GM20000 (cell line): ENCODE results near the gene KIAA0513.

ENCODE experiments used
- DNase-seq: peaks from one replicate; pipeline ENCODE4 v3.0.0; 2012; ENCODE audit warnings: low spot score
- CTCF ChIP-seq: IDR thresholded peaks from 2 replicates; pipeline ENCODE4 v1.5.1; 2012; ENCODE audit warnings: mild to moderate bottlenecking, control low read depth; ENCODE audit errors: extremely low read depth, missing control alignments

KIAA0513 gene

GRCh38 chr16:85139881-85140339 is 112.3 kb downstream of the KIAA0513 start:
- DNase-seq, result no peak

GRCh38 chr16:85140455-85141012 is 112.9 kb downstream of the KIAA0513 start:
- no peak for TF ChIP-seq CTCF
- no peak for DNase-seq

More at GRCh38 chr16:85139881-85140339, 112.3 kb downstream of the KIAA0513 start:
- TF ChIP-seq CTCF, result no peak

GRCh38 chr16:85141491-85142128 is 114.0 kb downstream of the KIAA0513 start:
- no peak for TF ChIP-seq CTCF
- DNase-seq, result no peak

GRCh38 chr16:85142129-85142513 is 114.5 kb downstream of the KIAA0513 start:
- DNase-seq, result no peak
- TF ChIP-seq CTCF, result no peak

- DNase-seq, result no peak
- TF ChIP-seq CTCF, result no peak
Measured at GRCh38 chr16:85142771-85143211, 115.2 kb downstream of the KIAA0513 start.
